Esophagus muscularis mucosa (tissue), 4 donors: ENCODE results near the gene OR6N2.

ENCODE experiments used
- CTCF ChIP-seq, 3 experiments: fragments of 200-600 bp in 2 of 3; fragments of 450-650 bp in 1 of 3; sonication (generic) in 2 of 3; IDR thresholded peaks; one replicate each; pipeline ENCODE4 v1.5.1; 2017 to 2019; ENCODE audit warnings: antibody characterized with exemption in 3 of 3, mild to moderate bottlenecking in 2 of 3, moderate library complexity in 1 of 3
- EP300 ChIP-seq: sonication (generic); formaldehyde crosslinking; IDR thresholded peaks from one replicate; pipeline ENCODE4 v1.6.1; 2017; ENCODE audit warnings: antibody characterized with exemption
- POLR2A ChIP-seq: fragments of 450-650 bp; IDR thresholded peaks from one replicate; pipeline ENCODE4 v1.6.1; 2017; ENCODE audit warnings: antibody characterized with exemption, moderate library complexity, mild to moderate bottlenecking, low read depth

GRCh38 chr1:158814970-158815369, 34.0 kb upstream of the OR6N2 start:
- TF ChIP-seq EP300 = no peak
- TF ChIP-seq POLR2A = no peak
- TF ChIP-seq CTCF (IDR thresholded peaks at IDR 0.05) = no peak
